ENCODE results near the gene SCN8A.
"Not testable (repeated sequence)": the region's sequence is repeated elsewhere in the genome, so short reads cannot be mapped to it uniquely, and the experiment has no call there.

The SCN8A gene

DNA sequence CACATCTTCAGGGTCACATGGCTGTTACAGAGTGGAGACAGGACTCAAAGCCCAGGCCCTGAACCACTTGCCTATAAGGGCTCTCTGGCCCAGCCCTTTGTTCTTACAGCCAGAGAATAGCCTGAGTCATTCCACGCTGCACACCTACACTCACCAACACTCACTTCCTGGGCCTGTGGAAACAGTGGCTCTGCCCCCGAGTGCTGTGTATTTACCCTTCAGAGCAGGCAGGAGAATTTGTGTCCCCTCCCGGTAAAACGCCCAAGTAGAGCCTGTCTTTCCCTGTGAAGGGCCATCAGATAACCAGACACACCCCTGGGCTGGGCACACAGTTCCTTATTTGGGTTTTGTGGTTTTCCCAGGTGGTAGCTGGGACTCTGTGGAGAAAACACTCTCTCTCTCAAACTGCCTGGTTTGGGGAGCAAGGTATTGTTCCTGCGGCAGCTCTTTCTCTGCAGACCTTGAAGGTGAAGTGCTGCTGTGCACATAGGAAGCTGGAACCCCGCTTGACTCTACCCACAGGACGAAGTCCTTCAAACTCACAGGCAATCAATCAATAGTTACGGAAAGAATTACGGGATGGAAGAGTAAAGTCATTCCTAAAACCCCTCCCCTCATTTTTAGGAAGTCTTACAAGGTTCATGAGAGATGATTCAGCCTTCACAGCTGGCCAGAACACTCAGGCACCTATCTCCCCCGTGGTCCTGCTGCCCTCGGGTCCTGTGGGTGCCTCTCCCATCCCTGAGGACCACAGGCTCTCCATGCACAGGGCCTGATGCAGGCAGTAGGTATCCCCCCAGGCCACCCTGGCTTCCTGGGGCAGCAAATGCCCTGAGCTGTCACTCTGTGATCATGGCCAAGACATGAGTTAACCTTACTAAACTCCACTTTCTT lies 237.1 kb downstream of the SCN8A start:
- peak; percentile 38 to 69 for DNase-seq (ENCODE audit: extremely low read depth in 1 of 2, low read depth in 1 of 2)

- no peak for DNase-seq (ENCODE audit: extremely low read depth in 1 of 2, low read depth in 1 of 2)
These were observed 238.0 kb downstream of the SCN8A start for GRCh38 chr12:51829011-51829481.

DNA sequence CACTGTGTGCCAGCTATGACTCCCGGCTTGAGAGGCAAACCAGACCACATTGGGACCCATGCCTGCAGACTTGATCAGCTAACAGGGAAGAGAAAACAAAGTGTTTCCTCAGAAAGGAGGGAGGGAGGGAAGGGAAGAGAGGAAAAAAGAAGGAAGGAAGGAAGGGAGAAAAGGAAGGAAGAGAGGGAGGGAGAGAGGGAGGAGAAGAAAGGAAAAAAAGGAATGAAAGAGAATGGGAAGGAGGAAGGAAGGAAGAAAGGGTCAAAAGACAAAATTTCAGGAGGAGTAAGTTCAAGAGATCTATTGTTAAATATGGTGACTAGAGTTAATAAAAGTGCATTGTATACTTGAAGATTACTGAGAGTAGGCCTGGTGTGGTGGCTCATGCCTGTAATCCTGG lies 238.6 kb downstream of the SCN8A start:
- DNase-seq (ENCODE audit: extremely low read depth in 1 of 2, low read depth in 1 of 2) = no peak

- not testable (repeated sequence) for DNase-seq (ENCODE audit: extremely low read depth in 1 of 2, low read depth in 1 of 2)
These were observed 240.8 kb downstream of the SCN8A start for GRCh38 chr12:51831817-51832216.

GRCh38 chr12:51832354-51833107 lies 241.5 kb downstream of the SCN8A start:
- no peak for DNase-seq (ENCODE audit: extremely low read depth in 1 of 2, low read depth in 1 of 2)

- DNase-seq (ENCODE audit: extremely low read depth in 1 of 2, low read depth in 1 of 2) = no peak
These were observed 242.6 kb downstream of the SCN8A start for GRCh38 chr12:51833448-51834227.

- DNase-seq (ENCODE audit: extremely low read depth in 1 of 2, low read depth in 1 of 2) = no peak
These were observed 243.4 kb downstream of the SCN8A start for GRCh38 chr12:51834411-51834810.

GRCh38 chr12:51836041-51836826 lies 245.2 kb downstream of the SCN8A start:
- no peak for DNase-seq (ENCODE audit: extremely low read depth in 1 of 2, low read depth in 1 of 2)

- no peak for DNase-seq (ENCODE audit: extremely low read depth in 1 of 2, low read depth in 1 of 2)
These were observed 245.8 kb downstream of the SCN8A start for GRCh38 chr12:51836827-51837173.

GRCh38 chr12:51837286-51837685 lies 246.3 kb downstream of the SCN8A start:
- DNase-seq (ENCODE audit: extremely low read depth in 1 of 2, low read depth in 1 of 2) = no peak

GRCh38 chr12:51838036-51838435 lies 247.0 kb downstream of the SCN8A start:
- no peak for DNase-seq (ENCODE audit: extremely low read depth in 1 of 2, low read depth in 1 of 2)

DNA sequence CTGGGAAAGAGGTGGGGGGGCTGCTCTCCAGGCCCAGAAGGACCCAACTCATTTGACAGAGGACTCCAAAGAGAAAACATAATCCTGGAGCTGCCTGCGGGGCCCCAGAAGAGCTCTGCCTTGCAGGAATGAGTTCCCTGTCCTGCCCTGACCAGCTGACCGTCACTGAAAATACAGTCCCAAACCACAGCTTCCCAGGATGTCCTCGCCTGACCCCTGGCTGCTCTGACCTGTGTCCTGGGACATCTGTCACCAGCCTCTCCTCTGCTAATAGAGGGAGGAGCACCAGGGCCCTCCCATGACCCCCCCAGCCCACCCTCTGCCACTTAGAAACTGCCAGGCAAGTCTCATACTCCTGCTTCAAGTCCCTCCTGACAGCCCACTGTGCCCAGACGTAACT lies 247.7 kb downstream of the SCN8A start:
- no peak for DNase-seq (ENCODE audit: extremely low read depth in 1 of 2, low read depth in 1 of 2)

DNA sequence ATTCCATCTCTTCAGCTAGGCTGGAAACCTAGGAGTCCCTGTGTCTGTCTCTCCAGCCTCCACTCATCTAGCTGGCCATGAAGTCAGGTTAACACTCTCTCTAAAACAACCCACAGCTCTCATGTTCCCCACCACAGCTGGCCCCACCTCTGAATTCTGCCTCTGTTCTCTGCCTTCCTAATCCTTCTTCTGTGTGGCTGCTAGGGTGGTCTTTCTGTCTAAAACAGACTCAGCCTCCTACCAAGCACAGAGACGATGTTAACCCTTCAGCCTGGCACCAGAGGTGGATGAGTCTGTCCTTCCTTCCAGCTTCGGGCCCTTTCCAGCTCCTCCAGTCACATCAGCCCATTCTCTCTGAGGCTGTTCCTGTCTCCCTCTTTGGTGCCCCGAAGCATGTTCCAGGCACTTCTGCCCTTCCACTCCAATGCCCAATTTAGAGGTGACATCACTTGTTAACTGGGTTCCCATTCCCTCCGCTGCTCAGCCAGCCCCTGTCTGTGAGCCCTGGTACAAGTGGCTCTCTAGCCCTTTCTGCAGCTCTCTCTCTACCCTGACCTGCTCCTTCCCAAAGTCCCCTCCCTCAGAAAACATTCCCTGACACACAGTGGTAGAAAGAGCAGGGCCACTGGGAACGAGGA lies 248.4 kb downstream of the SCN8A start:
- no peak for DNase-seq (ENCODE audit: extremely low read depth in 1 of 2, low read depth in 1 of 2)

- DNase-seq (ENCODE audit: extremely low read depth in 1 of 2, low read depth in 1 of 2) = no peak
These were observed 249.9 kb downstream of the SCN8A start for GRCh38 chr12:51840966-51841365.

DNA sequence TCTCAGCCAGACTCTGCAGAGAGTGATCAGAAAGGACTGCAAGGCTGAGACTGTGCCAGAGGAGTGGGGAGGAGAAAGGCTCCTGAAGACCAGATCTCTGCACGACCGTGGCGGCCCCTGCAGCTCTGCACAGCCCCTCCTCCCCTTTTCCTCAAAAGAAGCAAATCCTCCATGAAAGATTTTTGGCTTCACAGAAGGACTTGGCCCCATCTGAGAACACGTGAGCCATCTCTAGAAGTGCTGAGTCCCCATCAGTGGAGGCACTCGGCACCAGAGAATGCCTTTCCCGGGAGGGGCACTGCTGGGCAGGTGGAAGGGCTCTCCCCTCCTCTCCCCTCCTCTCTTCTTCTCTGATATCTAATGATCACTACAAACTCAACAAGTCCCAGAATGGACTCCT lies 250.7 kb downstream of the SCN8A start:
- DNase-seq (ENCODE audit: extremely low read depth in 1 of 2, low read depth in 1 of 2) = no peak

- no peak for DNase-seq (ENCODE audit: extremely low read depth in 1 of 2, low read depth in 1 of 2)
These were observed 253.8 kb downstream of the SCN8A start for GRCh38 chr12:51844854-51845253.

DNA sequence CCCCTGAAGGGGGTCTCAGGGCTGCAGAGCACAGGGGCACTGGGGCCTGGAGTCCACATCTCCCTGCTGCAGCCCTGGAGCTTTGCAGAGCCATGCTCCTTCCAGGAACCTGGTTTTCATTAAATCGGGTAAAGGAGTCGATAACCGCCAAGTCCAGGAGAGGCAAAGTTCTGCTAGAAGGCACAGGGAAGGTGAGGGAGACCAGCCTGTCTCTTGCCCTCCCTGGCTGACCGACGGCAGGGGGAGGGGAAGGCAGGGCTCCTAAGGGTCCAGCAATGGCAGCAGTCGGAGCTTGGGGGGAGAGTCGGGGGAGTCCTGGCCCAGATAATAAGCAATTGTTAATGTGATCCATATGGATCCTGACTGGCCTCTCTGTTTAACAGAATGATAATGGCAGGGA lies 254.4 kb downstream of the SCN8A start:
- no peak for DNase-seq (ENCODE audit: extremely low read depth in 1 of 2, low read depth in 1 of 2)

GRCh38 chr12:51846271-51846691 lies 255.2 kb downstream of the SCN8A start:
- no peak for DNase-seq (ENCODE audit: extremely low read depth in 1 of 2, low read depth in 1 of 2)

DNA sequence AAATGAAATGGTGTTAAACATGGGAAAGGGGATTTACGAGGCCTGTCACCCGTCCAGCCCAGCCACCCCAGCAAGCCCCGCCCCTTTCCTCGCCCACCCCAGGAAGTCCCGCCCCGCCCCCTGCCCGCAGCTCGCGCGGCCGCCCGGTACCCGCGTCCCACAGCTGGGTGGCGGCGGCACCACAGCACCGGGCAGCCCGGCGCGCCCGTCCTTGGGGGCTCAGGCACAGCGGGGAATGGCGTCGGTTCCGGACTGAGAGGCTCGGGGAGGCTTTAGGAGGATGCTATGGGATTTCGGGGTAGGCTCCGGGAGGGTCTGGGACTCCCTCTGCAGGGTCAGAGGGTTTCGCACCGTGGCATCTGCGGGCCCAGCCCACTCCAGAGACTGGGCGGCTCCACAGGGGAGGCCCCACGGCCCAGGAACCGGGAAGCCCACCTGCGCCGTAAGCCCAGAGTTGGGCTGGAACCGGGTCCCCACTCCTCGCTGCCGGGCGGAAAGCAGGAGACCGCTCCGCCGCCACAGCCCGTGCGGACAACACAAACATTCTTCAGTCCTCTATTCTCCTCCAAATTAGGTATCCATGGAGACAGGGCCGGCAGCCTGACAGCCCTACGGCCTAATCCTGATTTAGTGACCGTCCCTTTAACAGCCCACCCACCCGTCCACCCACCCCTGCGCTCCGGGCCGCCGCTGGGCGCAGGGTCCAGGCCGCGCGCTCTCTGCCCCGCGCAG lies 256.0 kb downstream of the SCN8A start:
- peak; percentile 27 to 29 for DNase-seq (ENCODE audit: extremely low read depth in 1 of 2, low read depth in 1 of 2)
